IMR-90 (cell line): ENCODE measurements around the gene PNO1. TPM values are rescaled to one million over a fixed set of nuclear protein-coding genes. Genes with fewer than 3 reads are reported as not detected.

Experiments
- ATAC-seq: fragments of 200-7000 bp; cut with Tn5 transposase; 2 replicates; pipeline ENCODE4 v1.9.1; 2020; ENCODE audit warnings: low read depth, mild to moderate bottlenecking, moderate library complexity
- BruUV-seq: library from RNA; stranded (reverse); fragments of 400-500 nt; replicated peaks from 2 replicates; lab custom pipeline; 2021; lab: Mats Ljungman, UMichigan
- CTCF ChIA-PET: fragments of 300-600 bp; formaldehyde crosslinking; extraction: SDS; loops from one replicate; lab custom pipeline; 2021; ENCODE audit warnings: antibody characterized with exemption; lab: Yijun Ruan, JAX
- POLR2A ChIA-PET: fragments of 300-600 bp; sonication (Branson Sonifier 250); formaldehyde crosslinking; loops from one replicate; lab custom pipeline; 2022; ENCODE audit warnings: antibody characterized with exemption; ENCODE audit not compliant: unreplicated experiment; lab: Charles Lee
- DNase-seq: peaks from one replicate; pipeline ENCODE4 v3.0.0; 2013
- H2AFZ ChIP-seq: replicated peaks from 2 replicates; pipeline ENCODE3; 2013; ENCODE audit warnings: low read length, mild to moderate bottlenecking; ENCODE audit not compliant: poor library complexity
- H2AK5ac ChIP-seq: 2 replicates; pipeline ENCODE4 v1.6.1; 2013; ENCODE audit warnings: low read depth, low read length, inconsistent platforms
- H2AK9ac ChIP-seq: replicated peaks from 2 replicates; pipeline ENCODE3; 2013; ENCODE audit warnings: mild to moderate bottlenecking, low read depth, low read length, moderate library complexity; ENCODE audit not compliant: poor library complexity
- H2BK120ac ChIP-seq: 2 replicates; pipeline ENCODE4 v1.6.1; 2013; ENCODE audit warnings: low read depth, low read length, inconsistent platforms
- H2BK15ac ChIP-seq: 3 replicates; pipeline ENCODE4 v1.6.1; 2013; ENCODE audit warnings: low read depth, low read length, inconsistent platforms
- H2BK20ac ChIP-seq: 2 replicates; pipeline ENCODE4 v1.6.1; 2013; ENCODE audit warnings: low read depth, mild to moderate bottlenecking, inconsistent platforms, low read length, moderate library complexity
- H2BK5ac ChIP-seq: 2 replicates; pipeline ENCODE4 v1.6.1; 2013; ENCODE audit warnings: mild to moderate bottlenecking, low read depth, low read length, inconsistent platforms; ENCODE audit not compliant: poor library complexity, severe bottlenecking
- H3K14ac ChIP-seq: replicated peaks from 2 replicates; pipeline ENCODE4 v1.6.1; 2013; ENCODE audit warnings: low read depth, low read length, inconsistent platforms
- H3K18ac ChIP-seq: 2 replicates; pipeline ENCODE4 v1.6.1; 2013; ENCODE audit warnings: low read depth, low read length, control low read depth
- H3K23ac ChIP-seq: 2 replicates; pipeline ENCODE4 v1.6.1; 2013; ENCODE audit warnings: low read depth, low read length, inconsistent platforms
- H3K27ac ChIP-seq: 2 replicates; pipeline ENCODE4 v1.5.1; 2013; ENCODE audit warnings: mild to moderate bottlenecking, control low read depth, low read length; ENCODE audit not compliant: insufficient read depth
- H3K27me3 ChIP-seq: 2 replicates; pipeline ENCODE4 v1.6.1; 2013; ENCODE audit warnings: low read length; ENCODE audit not compliant: control insufficient read depth, insufficient read depth
- H3K36me3 ChIP-seq: 2 replicates; pipeline ENCODE4 v1.6.1; 2013; ENCODE audit warnings: low read length, mixed read lengths; ENCODE audit not compliant: control insufficient read depth, insufficient read depth
- H3K4ac ChIP-seq: 2 replicates; pipeline ENCODE4 v1.6.1; 2013; ENCODE audit warnings: low read depth, low read length, inconsistent platforms
- H3K4me1 ChIP-seq: 2 replicates; pipeline ENCODE4 v1.6.1; 2013; ENCODE audit warnings: low read length, mixed read lengths; ENCODE audit not compliant: control insufficient read depth, insufficient read depth
- H3K4me2 ChIP-seq: 2 replicates; pipeline ENCODE4 v1.6.1; 2013; ENCODE audit warnings: low read depth, mild to moderate bottlenecking, control low read depth, low read length, moderate library complexity
- H3K4me3 ChIP-seq: 2 replicates; pipeline ENCODE4 v1.5.1; 2013; ENCODE audit warnings: low read depth, mild to moderate bottlenecking, control low read depth, low read length, moderate library complexity; ENCODE audit not compliant: insufficient read depth
- H3K56ac ChIP-seq: 2 replicates; pipeline ENCODE4 v1.6.1; 2013; ENCODE audit warnings: low read length, inconsistent platforms; ENCODE audit not compliant: insufficient read depth; ENCODE audit errors: extremely low read depth
- H3K79me1 ChIP-seq, 2 experiments: 2 replicates each; pipeline ENCODE4 v1.6.1; 2013; ENCODE audit warnings: low read length in 2 of 2, inconsistent platforms in 1 of 2, low read depth in 1 of 2
- H3K9ac ChIP-seq: 2 replicates; pipeline ENCODE4 v1.6.1; 2013; ENCODE audit warnings: low read depth, low read length, control low read depth
- H3K9me1 ChIP-seq: 2 replicates; pipeline ENCODE4 v1.6.1; 2013; ENCODE audit warnings: low read length, inconsistent platforms; ENCODE audit not compliant: insufficient read depth
- H3K9me3 ChIP-seq: 2 replicates; pipeline ENCODE4 v1.6.1; 2013; ENCODE audit warnings: low read length; ENCODE audit not compliant: control insufficient read depth, insufficient read depth
- H4K20me1 ChIP-seq: 2 replicates; pipeline ENCODE4 v1.6.1; 2013; ENCODE audit warnings: low read length, inconsistent platforms; ENCODE audit not compliant: insufficient read depth
- H4K5ac ChIP-seq: 2 replicates; pipeline ENCODE4 v1.6.1; 2013; ENCODE audit warnings: mild to moderate bottlenecking, low read depth, low read length, control low read depth
- H4K8ac ChIP-seq, 2 experiments: 2 replicates each; pipeline ENCODE4 v1.6.1; 2013; ENCODE audit warnings: low read depth in 2 of 2, low read length in 2 of 2, control low read depth in 1 of 2, inconsistent platforms in 1 of 2
- H4K91ac ChIP-seq: 2 replicates; pipeline ENCODE4 v1.6.1; 2013; ENCODE audit warnings: low read depth, low read length, inconsistent platforms; ENCODE audit not compliant: insufficient read depth
- BHLHE40 ChIP-seq: fragments of 150-350 bp; IDR thresholded peaks from 2 replicates; pipeline ENCODE4 v1.6.1; 2016; ENCODE audit warnings: mild to moderate bottlenecking, low read depth, low read length
- CHD1 ChIP-seq: IDR thresholded peaks from 2 replicates; pipeline ENCODE4 v1.6.1; 2012; ENCODE audit warnings: low read depth, low read length, improper control_type of control experiment
- CTCF ChIP-seq: conservative IDR thresholded peaks from 2 replicates; pipeline ENCODE4 v1.5.1; 2012; ENCODE audit warnings: mild to moderate bottlenecking, low read depth, low read length, improper control_type of control experiment
- ELK1 ChIP-seq: fragments of 150-350 bp; IDR thresholded peaks from 2 replicates; pipeline ENCODE4 v1.6.1; 2016; ENCODE audit warnings: low read depth, mild to moderate bottlenecking, low read length, moderate library complexity, borderline replicate concordance
- FOS ChIP-seq: fragments of 150-350 bp; IDR thresholded peaks from 2 replicates; pipeline ENCODE4 v1.6.1; 2016; ENCODE audit warnings: low read depth, low read length
- MAFK ChIP-seq: IDR thresholded peaks from 2 replicates; pipeline ENCODE4 v1.6.1; 2012; ENCODE audit warnings: low read depth, low read length, improper control_type of control experiment
- MAZ ChIP-seq: IDR thresholded peaks from 2 replicates; pipeline ENCODE4 v1.6.1; 2012; ENCODE audit warnings: low read depth, mild to moderate bottlenecking, low read length, improper control_type of control experiment, moderate library complexity, borderline replicate concordance
- MXI1 ChIP-seq: IDR thresholded peaks from 2 replicates; pipeline ENCODE4 v1.6.1; 2012; ENCODE audit warnings: low read depth, mild to moderate bottlenecking, low read length, moderate library complexity, borderline replicate concordance
- NFE2L2 ChIP-seq: fragments of 150-350 bp; IDR thresholded peaks from 2 replicates; pipeline ENCODE4 v1.6.1; 2016; ENCODE audit warnings: low read depth, mild to moderate bottlenecking, low read length
- POLR2A ChIP-seq: IDR thresholded peaks from 2 replicates; pipeline ENCODE4 v1.6.1; 2012; ENCODE audit warnings: mild to moderate bottlenecking, low read depth, low read length
- RAD21 ChIP-seq: IDR thresholded peaks from 2 replicates; pipeline ENCODE4 v1.6.1; 2012; ENCODE audit warnings: low read length, improper control_type of control experiment
- RCOR1 ChIP-seq: IDR thresholded peaks from 2 replicates; pipeline ENCODE4 v1.6.1; 2012; ENCODE audit warnings: mild to moderate bottlenecking, low read length, improper control_type of control experiment; ENCODE audit not compliant: insufficient replicate concordance
- SMC3 ChIP-seq: fragments of 150-350 bp; IDR thresholded peaks from 2 replicates; pipeline ENCODE4 v1.6.1; 2016; ENCODE audit warnings: low read depth, mild to moderate bottlenecking, antibody characterized with exemption, low read length, moderate library complexity
- WGBS, 2 experiments: methylation state at CpG; one replicate each; pipeline versions ENCODE4 v1.1.5 to v1.1.7; 2013; ENCODE audit warnings: missing lambda C conversion rate in 2 of 2; ENCODE audit not compliant: insufficient read length in 1 of 2; ENCODE audit errors: extremely low coverage in 2 of 2; 5-methylcytosine and 5-hydroxymethylcytosine counted together
- dilution Hi-C: fragments of 300-500 bp; cut with HindIII; formaldehyde crosslinking; loops from one replicate; pipeline ENCODE4 v1.14.3; 2018; ENCODE audit warnings: low sequenced_read_pairs; ENCODE audit not compliant: unreplicated experiment
- in situ Hi-C: fragments of 300-500 bp; cut with MboI; formaldehyde crosslinking; loops from 3 replicates; pipeline ENCODE4 v1.14.3; 2019; ENCODE audit warnings: low sequenced_read_pairs, inconsistent platforms, mixed read lengths
- intact Hi-C: fragments of 100-400 bp; cut with micrococcal nuclease; formaldehyde crosslinking; loops from 2 replicates; pipeline ENCODE4 v1.10.0; 2022
- polyA plus RNA-seq, 3 experiments: library from polyadenylated mRNA; depleted of rRNA; stranded (reverse); fragments of >200 nt; gene quantifications; 2 replicates each; pipeline ENCODE4 v1.2.3, GENCODE V29; 2012; ENCODE audit warnings: low replicate concordance in 1 of 3
- total RNA-seq: library from RNA; depleted of rRNA; stranded (reverse); fragments of >200 nt; gene quantifications from 2 replicates; pipeline ENCODE4 v1.2.3, GENCODE V29; 2012

The PNO1 gene
- total and polyA plus RNA-seq, 2 of the 4 experiments (the other 2 are of a cell fraction), result 12.8 to 14.7 TPM

- H3K9me3 ChIP-seq, result peaks cover 6% of the 10 kb centered on the region; the same call in 1 of the 2 replicates
- no CpG with 5 or more reads among the region's 3 CpGs for WGBS, 2 experiments
- H3K27me3 ChIP-seq, result peaks cover 7% of the 10 kb centered on the region
- no peak overlapping the region for H2AK5ac ChIP-seq
- POLR2A ChIA-PET, result no interaction called here
- no peaks in the 10 kb centered on the region for H4K20me1 ChIP-seq
- H3K4me3 ChIP-seq, result no peak overlapping the region
- no peaks in the 10 kb centered on the region for H3K4me1 ChIP-seq
- H3K36me3 ChIP-seq, result no peaks in the 10 kb centered on the region
- H3K79me1 ChIP-seq, result no peaks in the 10 kb centered on the region
- no TSS peak for BruUV-seq
- no peak overlapping the region for H2BK120ac ChIP-seq
- no peak overlapping the region for H2BK5ac ChIP-seq
- in situ Hi-C loops, result no loop called here
- no peak overlapping the region for H3K9ac ChIP-seq
- no peak overlapping the region for H3K56ac ChIP-seq
- no peak overlapping the region for H3K4me2 ChIP-seq
- CTCF ChIA-PET, result no interaction called here
- H3K27ac ChIP-seq, result no peak overlapping the region
- no peak overlapping the region for H2AK9ac ChIP-seq
- no peak overlapping the region for H2BK15ac ChIP-seq
- DNase-seq (no peak), ATAC-seq (no peak)
- H4K91ac ChIP-seq, result no peak overlapping the region
- H4K5ac ChIP-seq, result no peak overlapping the region
- H3K23ac ChIP-seq, result no peak overlapping the region
- H3K18ac ChIP-seq, result no peak overlapping the region
- dilution Hi-C loops, result no loop called here
- H3K9me1 ChIP-seq, result no peaks in the 10 kb centered on the region
- no peak overlapping the region for H3K14ac ChIP-seq
- intact Hi-C loops, result no loop called here
- H2BK20ac ChIP-seq, result no peak overlapping the region
- TF ChIP-seq ELK1 (no peak), MAFK (no peak), FOS (no peak), NFE2L2 (no peak), CTCF (no peak), POLR2A (no peak), MAZ (no peak), MXI1 (no peak), CHD1 (no peak), SMC3 (no peak), RCOR1 (no peak), RAD21 (no peak), BHLHE40 (no peak)
- H2AFZ ChIP-seq, result no peak overlapping the region
- no peak overlapping the region for H3K4ac ChIP-seq
- H4K8ac ChIP-seq, result no peak overlapping the region
These were observed 47.6 kb upstream of the PNO1 start for GRCh38 chr2:68110102-68110501.
